WTC11 (cell line): Measurements from ENCODE around the gene DEFB132.

ENCODE experiments used
- ATF1 ChIP-seq: sonication (generic); formaldehyde crosslinking; IDR thresholded peaks from 2 replicates; pipeline ENCODE4 v1.8.1; 2023; ENCODE audit warnings: mild to moderate bottlenecking, moderate library complexity, missing genetic modification reagents
- ATF2 ChIP-seq: sonication (generic); formaldehyde crosslinking; IDR thresholded peaks from 2 replicates; pipeline ENCODE4 v1.8.1; 2022; ENCODE audit warnings: low read depth, missing genetic modification reagents, borderline replicate concordance
- CTCF ChIP-seq: fragments of 200-600 bp; IDR thresholded peaks from 2 replicates; pipeline ENCODE4 v1.8.0; 2022; ENCODE audit warnings: antibody characterized with exemption
- ETV6 ChIP-seq: sonication (generic); formaldehyde crosslinking; IDR thresholded peaks from 2 replicates; pipeline ENCODE4 v1.8.1; 2022; ENCODE audit warnings: mild to moderate bottlenecking, missing genetic modification reagents
- FOXP4 ChIP-seq: sonication (generic); formaldehyde crosslinking; IDR thresholded peaks from 2 replicates; pipeline ENCODE4 v1.8.0; 2022; ENCODE audit warnings: mild to moderate bottlenecking, missing genetic modification reagents
- GABPB1 ChIP-seq: sonication (generic); formaldehyde crosslinking; IDR thresholded peaks from 2 replicates; pipeline ENCODE4 v1.8.1; 2023; ENCODE audit warnings: mild to moderate bottlenecking, missing genetic modification reagents
- MAX ChIP-seq: sonication (generic); formaldehyde crosslinking; IDR thresholded peaks from 2 replicates; pipeline ENCODE4 v1.8.0; 2022; ENCODE audit warnings: mild to moderate bottlenecking, missing genetic modification reagents
- SMAD3 ChIP-seq: sonication (generic); formaldehyde crosslinking; IDR thresholded peaks from 2 replicates; pipeline ENCODE4 v1.8.0; 2022; ENCODE audit warnings: missing genetic modification reagents, mild to moderate bottlenecking, borderline replicate concordance
- SOX15 ChIP-seq: fragments of 250-450 bp; sonication (Bioruptor Pico); IDR thresholded peaks from 2 replicates; pipeline ENCODE4 v1.9.0; 2021; ENCODE audit warnings: mild to moderate bottlenecking
- TP53 ChIP-seq: sonication (generic); formaldehyde crosslinking; IDR thresholded peaks from 2 replicates; pipeline ENCODE4 v1.8.1; 2023; ENCODE audit warnings: mild to moderate bottlenecking, missing genetic modification reagents
- ZNF423 ChIP-seq: fragments of 250-450 bp; sonication (Bioruptor Pico); IDR thresholded peaks from 2 replicates; pipeline ENCODE4 v2.1.2; 2022; ENCODE audit warnings: mild to moderate bottlenecking, moderate library complexity

- TF ChIP-seq ATF2 (CRISPR knock-in tag) (no peak), CTCF (no peak), ETV6 (CRISPR knock-in tag) (no peak), FOXP4 (CRISPR knock-in tag) (no peak), SOX15 (CRISPR knock-in tag) (no peak), GABPB1 (no peak), ZNF423 (CRISPR knock-in tag) (no peak), SMAD3 (CRISPR knock-in tag) (no peak), TP53 (CRISPR knock-in tag) (no peak), MAX (CRISPR knock-in tag) (no peak), ATF1 (CRISPR knock-in tag) (no peak)
Measured at GRCh38 chr20:259981-260380, 2.5 kb downstream of the DEFB132 start.
